KMS-11 (cell line): ENCODE measurements around the gene MTHFD2.

Source experiments
- H2AFZ ChIP-seq: fragments of 200-600 bp; sonication (generic); 2 replicates; pipeline ENCODE4 v1.6.1; 2016; ENCODE audit warnings: antibody characterized with exemption, mixed run types, low read depth
- H3K27ac ChIP-seq: fragments of 200-600 bp; sonication (generic); 2 replicates; pipeline ENCODE4 v1.6.1; 2016; ENCODE audit warnings: mild to moderate bottlenecking, mixed run types
- H3K27me3 ChIP-seq: fragments of 200-600 bp; sonication (generic); 2 replicates; pipeline ENCODE4 v1.6.1; 2017; ENCODE audit warnings: mild to moderate bottlenecking, low read depth, mixed run types, moderate library complexity; ENCODE audit not compliant: insufficient read depth
- H3K36me3 ChIP-seq: fragments of 200-600 bp; sonication (generic); 2 replicates; pipeline ENCODE4 v1.6.1; 2017; ENCODE audit warnings: mild to moderate bottlenecking, mixed run types; ENCODE audit not compliant: insufficient read depth
- H3K4me1 ChIP-seq: fragments of 200-600 bp; sonication (generic); 2 replicates; pipeline ENCODE4 v1.6.1; 2016; ENCODE audit warnings: mild to moderate bottlenecking, low read depth, mixed run types; ENCODE audit not compliant: poor library complexity, severe bottlenecking
- H3K4me2 ChIP-seq: fragments of 200-600 bp; sonication (generic); 2 replicates; pipeline ENCODE4 v1.7.0; 2016; ENCODE audit warnings: mild to moderate bottlenecking, mixed run types
- H3K4me3 ChIP-seq: fragments of 200-600 bp; sonication (generic); IDR thresholded peaks from 2 replicates; pipeline ENCODE4 v1.6.1; 2017; ENCODE audit warnings: low read depth, low read length, mixed read lengths; ENCODE audit not compliant: insufficient read depth
- H3K79me2 ChIP-seq: fragments of 200-600 bp; sonication (generic); 2 replicates; pipeline ENCODE4 v1.6.1; 2016; ENCODE audit warnings: low read depth, mixed run types; ENCODE audit not compliant: insufficient read depth
- H3K9ac ChIP-seq: fragments of 200-600 bp; sonication (generic); 2 replicates; pipeline ENCODE4 v1.6.1; 2016; ENCODE audit warnings: mild to moderate bottlenecking, mixed run types
- H4K20me1 ChIP-seq: fragments of 200-600 bp; sonication (generic); 2 replicates; pipeline ENCODE4 v1.6.1; 2016; ENCODE audit warnings: mild to moderate bottlenecking, mixed run types; ENCODE audit not compliant: insufficient read depth
- CTCF ChIP-seq: fragments of 200-600 bp; sonication (generic); conservative IDR thresholded peaks from 2 replicates; pipeline ENCODE4 v1.6.1; 2017; ENCODE audit warnings: low read depth, mild to moderate bottlenecking, antibody characterized with exemption, low read length, moderate library complexity, mixed read lengths

Gene MTHFD2

GRCh38 chr2:74238879-74239278 is 40.5 kb downstream of the MTHFD2 start:
- no peak overlapping the region for H3K9ac ChIP-seq
- no peak overlapping the region for H3K4me2 ChIP-seq
- no peak for TF ChIP-seq CTCF
- no peaks in the 10 kb centered on the region for H4K20me1 ChIP-seq
- no peak overlapping the region for H2AFZ ChIP-seq
- H3K27me3 ChIP-seq, result no peaks in the 10 kb centered on the region
- H3K4me3 ChIP-seq, result no peak overlapping the region
- H3K27ac ChIP-seq, result no peak overlapping the region
- no peaks in the 10 kb centered on the region for H3K79me2 ChIP-seq
- H3K36me3 ChIP-seq, result no peaks in the 10 kb centered on the region
- peaks cover 6% of the 10 kb centered on the region for H3K4me1 ChIP-seq

GRCh38 chr2:74239346-74239745 is 40.9 kb downstream of the MTHFD2 start:
- H3K4me2 ChIP-seq, result no peak overlapping the region
- no peak overlapping the region for H3K27ac ChIP-seq
- H3K27me3 ChIP-seq, result no peaks in the 10 kb centered on the region
- no peaks in the 10 kb centered on the region for H4K20me1 ChIP-seq
- H3K36me3 ChIP-seq, result no peaks in the 10 kb centered on the region
- peaks cover 6% of the 10 kb centered on the region for H3K4me1 ChIP-seq
- H3K4me3 ChIP-seq, result no peak overlapping the region
- TF ChIP-seq CTCF, result no peak
- no peaks in the 10 kb centered on the region for H3K79me2 ChIP-seq
- no peak overlapping the region for H2AFZ ChIP-seq
- H3K9ac ChIP-seq, result no peak overlapping the region

- Histone ChIP-seq H3K36me3 (no peaks in the 10 kb centered on the region), H3K9ac (no peak overlapping the region), H3K4me3 (no peak overlapping the region), H3K4me2 (no peak overlapping the region), H4K20me1 (no peaks in the 10 kb centered on the region), H3K4me1 (peaks cover 6% of the 10 kb centered on the region), H3K79me2 (no peaks in the 10 kb centered on the region), H3K27me3 (no peaks in the 10 kb centered on the region), H3K27ac (no peak overlapping the region), H2AFZ (no peak overlapping the region)
- TF ChIP-seq CTCF, result no peak
Measured at GRCh38 chr2:74242354-74243071, 44.1 kb downstream of the MTHFD2 start.

GRCh38 chr2:74244286-74244685 is 45.9 kb downstream of the MTHFD2 start:
- Histone ChIP-seq H3K36me3 (no peaks in the 10 kb centered on the region), H3K27me3 (no peaks in the 10 kb centered on the region), H3K4me2 (no peak overlapping the region), H3K4me3 (no peak overlapping the region), H4K20me1 (no peaks in the 10 kb centered on the region), H3K9ac (no peak overlapping the region), H3K27ac (no peak overlapping the region), H3K79me2 (no peaks in the 10 kb centered on the region), H3K4me1 (peaks cover 6% of the 10 kb centered on the region), H2AFZ (no peak overlapping the region)
- no peak for TF ChIP-seq CTCF
